Liver (tissue), 3 donors: Measurements from ENCODE around the gene SPACA9.

Experiments
- EGR1 ChIP-seq, 2 donors: IDR thresholded peaks; 2 replicates each; pipeline ENCODE4 v1.6.1; 2016 to 2018; ENCODE audit warnings: antibody characterized with exemption in 2 of 2, low read depth in 2 of 2
- GABPA ChIP-seq, 2 donors: IDR thresholded peaks in 1 of 2; conservative IDR thresholded peaks in 1 of 2; 2 replicates each; pipeline ENCODE4 v1.6.1; 2016; ENCODE audit warnings: antibody characterized with exemption in 2 of 2, mild to moderate bottlenecking in 1 of 2, moderate library complexity in 1 of 2
- JUND ChIP-seq, 2 donors: IDR thresholded peaks; 2 replicates each; pipeline ENCODE4 v1.6.1; 2016; ENCODE audit warnings: antibody characterized with exemption in 2 of 2
- RAD21 ChIP-seq, 2 donors: IDR thresholded peaks; 2 replicates each; pipeline ENCODE4 v1.6.1; 2016; ENCODE audit warnings: antibody characterized with exemption in 2 of 2, mild to moderate bottlenecking in 2 of 2
- RXRA ChIP-seq, 2 donors: IDR thresholded peaks; 2 replicates each; pipeline ENCODE4 v1.6.1; 2017 to 2018; ENCODE audit warnings: antibody characterized with exemption in 2 of 2, mild to moderate bottlenecking in 1 of 2
- YY1 ChIP-seq: IDR thresholded peaks from 2 replicates; pipeline ENCODE4 v1.6.1; 2016; ENCODE audit warnings: antibody characterized with exemption, mild to moderate bottlenecking
- TF ChIP-seq, protein P1 (sequence below): fragments of 150-350 bp; IDR thresholded peaks from 2 replicates; pipeline ENCODE4 v1.5.1; 2017; ENCODE audit warnings: improper control_type of control experiment, low read depth, low read length; ENCODE audit not compliant: missing input control
- TF ChIP-seq, protein P2 (sequence below): IDR thresholded peaks from 2 replicates; pipeline ENCODE4 v1.6.1; 2016; ENCODE audit warnings: antibody characterized with exemption
- donor health status: healthy.
- donor health status: healthy.

DNA sequence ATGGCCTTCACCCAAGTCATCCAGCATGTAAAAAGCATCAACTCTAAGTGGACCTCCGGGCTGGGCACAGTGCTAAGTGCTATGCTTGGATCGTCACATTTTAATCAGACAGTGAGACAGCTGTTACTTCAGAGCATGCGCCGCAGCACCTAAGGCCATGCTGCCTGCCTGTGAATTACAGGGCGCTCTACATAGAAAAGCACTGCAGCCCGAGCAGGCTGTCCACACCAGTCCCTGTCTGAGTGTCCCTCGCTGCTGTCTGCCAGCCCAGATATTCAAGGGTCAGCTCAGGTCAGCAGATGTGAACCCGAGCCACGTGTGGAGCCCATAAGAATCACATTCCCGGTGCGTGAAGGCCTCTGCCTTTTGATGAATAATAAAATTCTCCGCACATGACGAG lies 37.7 kb upstream of the SPACA9 start:
- TF ChIP-seq EGR1 (IDR thresholded peaks at IDR 0.05; ENCODE audit: low read depth in 2 of 2) (no peak), JUND (IDR thresholded peaks at IDR 0.05) (no peak), RAD21 (IDR thresholded peaks at IDR 0.05) (no peak), RXRA (IDR thresholded peaks at IDR 0.05) (no peak), GABPA (IDR thresholded peaks at IDR 0.05 in 1 of 2, conservative IDR thresholded peaks at IDR 0.05 in 1 of 2) (no peak), YY1 (no peak)
- TF ChIP-seq, protein P1, sequence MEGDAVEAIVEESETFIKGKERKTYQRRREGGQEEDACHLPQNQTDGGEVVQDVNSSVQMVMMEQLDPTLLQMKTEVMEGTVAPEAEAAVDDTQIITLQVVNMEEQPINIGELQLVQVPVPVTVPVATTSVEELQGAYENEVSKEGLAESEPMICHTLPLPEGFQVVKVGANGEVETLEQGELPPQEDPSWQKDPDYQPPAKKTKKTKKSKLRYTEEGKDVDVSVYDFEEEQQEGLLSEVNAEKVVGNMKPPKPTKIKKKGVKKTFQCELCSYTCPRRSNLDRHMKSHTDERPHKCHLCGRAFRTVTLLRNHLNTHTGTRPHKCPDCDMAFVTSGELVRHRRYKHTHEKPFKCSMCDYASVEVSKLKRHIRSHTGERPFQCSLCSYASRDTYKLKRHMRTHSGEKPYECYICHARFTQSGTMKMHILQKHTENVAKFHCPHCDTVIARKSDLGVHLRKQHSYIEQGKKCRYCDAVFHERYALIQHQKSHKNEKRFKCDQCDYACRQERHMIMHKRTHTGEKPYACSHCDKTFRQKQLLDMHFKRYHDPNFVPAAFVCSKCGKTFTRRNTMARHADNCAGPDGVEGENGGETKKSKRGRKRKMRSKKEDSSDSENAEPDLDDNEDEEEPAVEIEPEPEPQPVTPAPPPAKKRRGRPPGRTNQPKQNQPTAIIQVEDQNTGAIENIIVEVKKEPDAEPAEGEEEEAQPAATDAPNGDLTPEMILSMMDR: no peak
- TF ChIP-seq, protein P2, sequence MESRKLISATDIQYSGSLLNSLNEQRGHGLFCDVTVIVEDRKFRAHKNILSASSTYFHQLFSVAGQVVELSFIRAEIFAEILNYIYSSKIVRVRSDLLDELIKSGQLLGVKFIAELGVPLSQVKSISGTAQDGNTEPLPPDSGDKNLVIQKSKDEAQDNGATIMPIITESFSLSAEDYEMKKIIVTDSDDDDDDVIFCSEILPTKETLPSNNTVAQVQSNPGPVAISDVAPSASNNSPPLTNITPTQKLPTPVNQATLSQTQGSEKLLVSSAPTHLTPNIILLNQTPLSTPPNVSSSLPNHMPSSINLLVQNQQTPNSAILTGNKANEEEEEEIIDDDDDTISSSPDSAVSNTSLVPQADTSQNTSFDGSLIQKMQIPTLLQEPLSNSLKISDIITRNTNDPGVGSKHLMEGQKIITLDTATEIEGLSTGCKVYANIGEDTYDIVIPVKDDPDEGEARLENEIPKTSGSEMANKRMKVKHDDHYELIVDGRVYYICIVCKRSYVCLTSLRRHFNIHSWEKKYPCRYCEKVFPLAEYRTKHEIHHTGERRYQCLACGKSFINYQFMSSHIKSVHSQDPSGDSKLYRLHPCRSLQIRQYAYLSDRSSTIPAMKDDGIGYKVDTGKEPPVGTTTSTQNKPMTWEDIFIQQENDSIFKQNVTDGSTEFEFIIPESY: no peak
